Kidney glomerular epithelial cell (primary cell): ENCODE data around the gene CCDC68.

ENCODE experiments used
- DNase-seq: peaks from one replicate; lab custom pipeline; 2025; lab: John Stamatoyannopoulos, UW

CCDC68 gene

GRCh38 chr18:54961016-54961423 is 1.8 kb upstream of the CCDC68 start:
- DNase-seq = no peak

- no peak for DNase-seq
These were observed 936 bp upstream of the CCDC68 start for GRCh38 chr18:54960197-54960596.

DNA sequence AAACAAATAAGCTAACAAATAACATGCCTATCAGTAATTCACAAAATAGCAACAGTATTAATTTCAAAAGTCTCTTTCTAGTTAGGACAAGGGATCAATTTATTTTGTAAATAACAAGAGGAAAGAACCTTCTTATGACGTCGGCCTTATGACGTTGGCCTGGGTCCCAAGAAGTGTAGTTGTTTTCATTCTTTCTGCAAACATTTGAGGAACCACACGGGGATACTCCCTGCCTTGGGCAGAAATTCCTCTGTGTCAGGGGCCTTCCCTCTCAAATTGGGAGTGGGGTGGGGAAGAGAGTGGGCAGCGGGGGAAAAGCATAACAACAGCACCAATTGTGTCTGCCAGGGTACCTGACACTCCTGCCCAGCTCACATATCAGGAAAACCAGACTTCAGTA is 1.3 kb downstream of the CCDC68 start:
- DNase-seq = no peak

GRCh38 chr18:54957296-54957832 is 1.9 kb downstream of the CCDC68 start:
- no peak for DNase-seq

- no peak for DNase-seq
These were observed 2.8 kb downstream of the CCDC68 start for GRCh38 chr18:54956506-54956905.

DNA sequence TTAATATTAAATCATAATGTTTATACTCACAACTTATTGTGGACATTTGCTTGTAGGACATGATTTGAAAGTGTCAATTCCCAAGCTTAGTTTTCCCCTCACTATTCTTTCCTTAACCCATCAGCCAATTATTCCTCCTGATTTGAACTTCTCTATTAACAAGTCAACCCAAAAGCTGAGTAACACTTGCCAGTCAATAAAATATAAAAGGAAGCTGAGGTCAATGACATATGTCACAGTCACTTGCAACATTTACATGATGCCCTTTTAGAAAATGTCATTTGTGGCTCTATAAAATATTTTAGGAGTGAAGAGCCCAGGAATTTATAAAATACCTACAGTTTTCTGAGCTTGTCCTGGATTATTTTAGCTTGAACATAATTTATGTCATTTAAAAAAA is 7.2 kb downstream of the CCDC68 start:
- DNase-seq = no peak

DNA sequence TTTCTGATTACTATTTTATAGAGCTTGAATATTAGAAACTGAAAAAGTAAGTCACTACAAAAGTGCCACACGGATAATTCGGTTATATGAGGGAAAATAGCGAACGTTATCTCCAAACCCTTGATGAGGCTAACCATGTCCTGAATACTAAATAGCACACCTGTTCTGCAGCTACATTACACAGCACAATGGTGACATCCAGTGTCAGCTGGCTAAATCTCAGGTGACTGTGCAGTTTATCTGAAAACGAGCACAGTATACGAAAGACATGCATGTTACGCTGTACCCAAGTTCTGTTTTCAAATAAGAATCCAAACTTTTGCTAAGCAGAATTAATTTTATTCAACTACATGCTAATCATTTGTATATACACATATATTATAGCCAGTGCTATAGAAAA is 9.0 kb downstream of the CCDC68 start:
- DNase-seq = no peak

DNA sequence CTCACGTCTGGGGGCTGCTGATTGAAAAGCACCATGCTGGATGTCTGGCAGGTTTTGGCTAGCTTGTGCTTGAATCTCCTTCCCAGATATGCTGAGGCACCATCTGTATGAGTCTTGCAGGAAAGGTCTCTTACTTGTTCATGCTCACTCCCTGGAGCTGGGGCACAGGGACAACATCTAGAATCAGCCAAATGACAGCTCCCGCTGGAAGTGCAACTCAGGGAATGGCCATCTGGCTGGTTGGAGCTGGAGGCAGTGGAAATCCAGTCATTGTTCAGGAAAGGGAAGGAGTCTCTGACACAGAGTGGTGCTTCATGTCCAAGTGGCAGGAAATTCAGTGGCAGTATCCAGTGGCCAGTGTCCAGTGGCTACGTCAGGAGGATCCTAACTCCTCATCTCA is 9.7 kb downstream of the CCDC68 start:
- DNase-seq = no peak

GRCh38 chr18:54948350-54948837 is 10.9 kb downstream of the CCDC68 start:
- no peak for DNase-seq

GRCh38 chr18:54947091-54947490 is 12.2 kb downstream of the CCDC68 start:
- no peak for DNase-seq

DNA sequence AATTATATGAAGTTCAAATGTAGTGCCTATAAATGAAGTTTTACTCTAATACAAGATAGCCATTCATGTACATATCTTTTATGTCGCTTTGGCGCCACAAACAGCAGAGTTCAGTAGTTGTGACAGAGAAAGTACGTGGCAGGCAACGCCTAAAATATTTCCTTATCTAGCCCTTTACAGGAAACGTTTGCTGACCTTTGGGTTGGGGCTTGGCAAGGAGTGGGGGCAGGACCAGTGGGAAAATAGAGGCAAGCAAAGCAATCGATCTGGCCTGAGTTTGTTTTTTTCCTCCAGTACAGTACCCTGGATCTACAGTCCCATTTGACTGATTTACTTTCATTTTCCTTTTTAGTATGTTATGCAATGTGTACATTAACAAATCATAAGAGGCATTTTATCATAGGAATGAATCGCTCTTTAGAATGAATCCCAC is 13.1 kb downstream of the CCDC68 start:
- DNase-seq = no peak

- no peak for DNase-seq
These were observed 13.6 kb downstream of the CCDC68 start for GRCh38 chr18:54945576-54946125.

DNA sequence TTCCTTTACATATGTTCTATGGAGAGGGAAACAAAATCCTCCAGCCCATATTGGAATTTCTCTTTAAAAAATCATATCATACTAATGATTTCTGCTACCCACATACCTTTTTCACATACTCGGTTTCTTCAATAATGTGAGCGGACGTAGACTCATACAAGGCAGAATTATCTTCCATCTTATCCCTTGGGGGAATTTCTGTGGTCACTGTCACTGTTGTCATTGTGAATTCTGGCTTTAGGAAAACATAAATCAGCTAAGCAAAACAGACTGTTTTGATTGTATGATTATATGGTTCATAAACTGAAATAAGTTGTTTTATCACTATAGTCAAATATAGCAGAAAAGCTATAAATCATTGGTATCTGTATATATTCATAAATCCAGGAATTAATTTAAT is 16.7 kb downstream of the CCDC68 start:
- DNase-seq = no peak

DNA sequence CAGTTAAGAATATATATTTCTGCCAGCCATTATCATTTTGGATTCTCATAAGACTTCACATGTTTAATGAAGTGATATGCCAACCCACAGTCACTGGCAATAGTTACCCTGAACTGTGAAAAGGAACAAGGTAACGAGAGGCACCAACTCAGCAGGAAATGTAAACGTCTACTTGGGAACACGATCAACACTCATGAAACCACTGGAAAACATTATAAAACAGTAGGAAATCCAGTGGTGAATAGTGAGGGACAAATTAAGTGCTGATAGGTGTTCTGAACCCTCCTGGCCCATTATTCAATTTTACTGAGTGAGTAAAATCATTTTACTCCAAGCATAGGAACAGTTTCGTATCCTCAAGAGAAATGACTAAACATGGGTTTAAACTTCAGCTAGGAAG is 17.1 kb downstream of the CCDC68 start:
- no peak for DNase-seq

DNA sequence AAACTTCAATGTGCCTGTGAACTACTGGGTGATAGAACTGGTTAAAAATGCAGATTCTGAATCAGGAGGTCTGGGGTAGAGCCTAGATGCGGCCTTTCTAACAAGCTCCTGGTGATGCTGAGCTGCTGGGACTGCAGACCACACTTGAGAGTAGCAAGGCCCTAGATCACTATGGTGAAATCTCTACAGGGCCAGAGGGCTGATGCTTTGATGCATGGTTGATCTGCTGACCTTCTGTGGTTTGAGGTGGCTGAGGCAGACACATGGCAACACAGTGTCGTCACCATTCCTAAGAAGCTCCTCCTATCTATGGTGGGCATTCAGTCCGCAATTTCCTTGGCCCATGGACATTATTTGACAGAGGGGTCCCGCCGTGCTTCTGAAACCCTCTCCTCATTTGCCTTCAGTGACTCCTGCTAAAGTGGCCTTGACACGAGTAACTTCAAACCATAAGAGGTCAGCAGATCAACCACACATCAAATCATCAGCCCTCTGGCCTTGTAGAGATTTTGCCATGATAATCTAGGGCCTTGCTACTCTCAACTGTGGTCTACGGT is 19.8 kb downstream of the CCDC68 start:
- DNase-seq = no peak

DNA sequence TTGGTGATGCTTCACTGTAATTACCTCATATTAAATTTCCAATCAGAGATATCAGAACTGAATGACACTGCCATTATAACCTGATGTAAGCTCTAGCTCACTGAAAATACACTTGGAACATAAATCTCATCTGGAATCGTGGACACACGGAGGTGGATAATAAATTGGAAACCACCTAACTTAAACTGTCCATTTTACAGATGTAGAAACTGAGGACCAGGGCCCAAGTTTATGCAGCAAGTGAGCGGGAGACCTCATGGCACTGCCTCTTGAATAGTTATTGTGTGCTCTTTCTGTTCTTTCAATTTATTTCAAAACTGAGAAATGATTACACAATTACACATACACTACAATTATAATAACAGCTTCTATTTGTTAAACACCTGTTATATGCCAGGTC is 20.8 kb downstream of the CCDC68 start:
- no peak for DNase-seq

DNA sequence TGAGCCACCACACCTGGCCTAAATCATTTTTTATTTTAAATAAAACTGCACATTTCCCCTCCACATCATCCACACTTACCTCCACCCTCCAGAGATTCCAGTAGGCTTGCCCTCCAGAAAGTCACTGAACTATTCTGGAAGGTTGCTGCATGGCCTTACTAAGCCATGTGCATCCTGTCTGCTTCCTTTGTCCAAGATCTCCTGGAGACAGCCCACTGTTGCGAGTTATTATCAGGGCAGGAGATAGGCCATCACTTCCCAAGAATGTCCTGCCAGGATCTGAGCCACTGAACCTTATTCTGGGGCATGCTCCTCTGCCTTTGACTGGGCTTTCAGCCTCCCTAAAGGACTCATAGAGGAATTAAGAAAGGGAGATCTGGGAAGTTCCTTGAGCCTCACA is 26.8 kb downstream of the CCDC68 start:
- DNase-seq = no peak

DNA sequence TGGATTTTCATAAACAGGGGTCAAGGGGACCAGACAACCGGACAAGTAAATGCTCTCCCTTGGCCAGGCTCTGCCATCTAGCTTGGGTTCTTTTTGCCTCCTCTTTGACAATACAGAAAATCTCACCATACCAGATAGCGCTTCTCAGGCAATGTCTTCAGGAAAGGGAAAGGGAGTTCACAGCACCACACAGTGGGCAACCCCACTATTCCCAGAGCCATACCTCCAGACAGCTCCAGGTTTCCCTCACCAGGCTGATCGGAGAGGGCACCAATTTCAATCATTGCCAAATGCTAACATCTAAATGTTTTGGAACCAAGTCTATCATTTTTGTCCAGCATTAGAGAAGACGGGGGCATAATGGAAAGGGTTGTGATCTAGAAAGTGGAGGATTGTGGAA is 28.1 kb downstream of the CCDC68 start:
- DNase-seq = no peak

- peak; percentile 22 for DNase-seq
These were observed 31.0 kb downstream of the CCDC68 start for GRCh38 chr18:54928236-54928635.

GRCh38 chr18:54926593-54927325 is 32.5 kb downstream of the CCDC68 start:
- no peak for DNase-seq

DNA sequence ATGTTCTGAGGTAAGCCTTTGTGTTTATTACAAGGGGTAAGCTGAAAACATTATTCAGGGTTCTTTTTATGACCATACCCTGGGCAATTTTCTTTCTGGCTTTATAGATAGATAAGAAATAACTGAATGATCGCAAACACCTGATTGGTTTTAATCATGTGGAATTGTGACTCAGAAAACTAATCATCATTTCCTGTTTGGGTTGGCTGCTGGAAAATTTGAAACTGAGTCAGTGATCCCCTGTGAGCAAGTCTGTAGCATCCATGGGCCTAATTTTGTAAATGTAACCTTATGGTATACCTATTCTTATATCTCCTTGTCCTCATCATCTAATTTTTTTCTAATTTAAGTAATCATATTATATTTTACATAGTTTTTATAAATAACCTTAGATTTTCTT is 34.3 kb downstream of the CCDC68 start:
- no peak for DNase-seq

- DNase-seq = no peak
These were observed 35.8 kb downstream of the CCDC68 start for GRCh38 chr18:54923339-54923956.

DNA sequence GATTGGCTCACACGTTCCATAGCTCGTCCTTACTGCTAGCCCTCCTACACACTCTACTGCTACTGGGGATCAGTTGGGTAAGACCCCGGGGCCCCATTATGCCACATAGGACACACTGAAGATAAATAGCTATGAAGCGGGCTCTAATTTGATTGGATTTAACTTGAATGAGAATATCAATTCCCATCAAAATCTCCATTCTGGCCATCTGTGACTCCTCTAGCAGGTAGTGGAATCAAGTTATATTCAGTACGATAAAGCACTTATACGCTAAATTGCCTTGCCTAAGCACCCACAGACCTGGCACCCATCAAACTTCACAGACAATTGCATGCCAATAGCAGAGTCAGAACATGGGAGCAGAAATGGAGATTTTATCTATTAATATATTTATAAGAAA is 39.8 kb downstream of the CCDC68 start:
- no peak for DNase-seq
